Tibial nerve (tissue), 4 donors: ENCODE results near the gene KRIT1.

Experiments used
- CTCF ChIP-seq, 5 experiments: fragments of 200-600 bp in 3 of 5; fragments of 450-650 bp in 2 of 5; sonication (generic) in 3 of 5; IDR thresholded peaks; one replicate each; pipeline ENCODE4 v1.5.1; 2016 to 2019; ENCODE audit warnings: antibody characterized with exemption in 5 of 5, mild to moderate bottlenecking in 3 of 5, moderate library complexity in 2 of 5
- EP300 ChIP-seq, 2 donors: sonication (generic); formaldehyde crosslinking; IDR thresholded peaks; one replicate each; pipeline ENCODE4 v1.6.1; 2017; ENCODE audit warnings: antibody characterized with exemption in 2 of 2, mild to moderate bottlenecking in 1 of 2
- POLR2A ChIP-seq, 2 donors: fragments of 450-650 bp; IDR thresholded peaks; one replicate each; pipeline ENCODE4 v1.6.1; 2017; ENCODE audit warnings: antibody characterized with exemption in 2 of 2, mild to moderate bottlenecking in 2 of 2, moderate library complexity in 2 of 2

- TF ChIP-seq CTCF (IDR thresholded peaks at IDR 0.05) (no peak), POLR2A (IDR thresholded peaks at IDR 0.05) (no peak), EP300 (IDR thresholded peaks at IDR 0.05) (no peak)
Measured at GRCh38 chr7:92221766-92222165, 23.9 kb downstream of the KRIT1 start.
